Endothelial cell (in vitro differentiated cells): ENCODE results near the gene TMPRSS7. TPM values are rescaled to one million over a fixed set of nuclear protein-coding genes. Genes with fewer than 3 reads are reported as not detected.

Experiments
- DNase-seq: peaks from one replicate; pipeline ENCODE4 v3.0.0; 2021; ENCODE audit warnings: low spot score
- H3K27ac Mint-ChIP-seq: one replicate; pipeline ENCODE4 v1.8.0; 2021; ENCODE audit warnings: mixed read lengths, inconsistent platforms; ENCODE audit not compliant: unreplicated experiment
- H3K27me3 Mint-ChIP-seq: one replicate; pipeline ENCODE4 v1.8.0; 2021; ENCODE audit warnings: mild to moderate bottlenecking, moderate library complexity, mixed read lengths, inconsistent platforms; ENCODE audit not compliant: unreplicated experiment
- H3K36me3 Mint-ChIP-seq: one replicate; pipeline ENCODE4 v1.8.0; 2021; ENCODE audit warnings: mild to moderate bottlenecking, low read depth, mixed read lengths, inconsistent platforms; ENCODE audit not compliant: unreplicated experiment
- H3K4me1 Mint-ChIP-seq: one replicate; pipeline ENCODE4 v1.8.0; 2021; ENCODE audit warnings: mild to moderate bottlenecking, mixed read lengths, inconsistent platforms; ENCODE audit not compliant: unreplicated experiment
- H3K4me3 Mint-ChIP-seq: one replicate; pipeline ENCODE4 v1.8.0; 2021; ENCODE audit warnings: mild to moderate bottlenecking, mixed read lengths, inconsistent platforms; ENCODE audit not compliant: unreplicated experiment
- H3K9me3 Mint-ChIP-seq: one replicate; pipeline ENCODE4 v1.8.0; 2021; ENCODE audit warnings: mixed read lengths, inconsistent platforms; ENCODE audit not compliant: unreplicated experiment
- total RNA-seq: library from RNA; stranded (reverse); fragmentation: NEBNext Ultra II Directional; extraction: Animal tissue kit (Norgen Biotek cat#: 25700); gene quantifications from one replicate; pipeline ENCODE4 v1.2.1, GENCODE V29; 2021; ENCODE audit not compliant: unreplicated experiment
- TF ChIP-seq, protein P1 (sequence below): fragments of 200-600 bp; sonication (generic); IDR thresholded peaks from one replicate; pipeline ENCODE4 v1.5.0; 2021; ENCODE audit warnings: antibody characterized with exemption; ENCODE audit not compliant: unreplicated experiment

The TMPRSS7 gene
- total RNA-seq, 1 donor from 2014 or later: not detected

DNA sequence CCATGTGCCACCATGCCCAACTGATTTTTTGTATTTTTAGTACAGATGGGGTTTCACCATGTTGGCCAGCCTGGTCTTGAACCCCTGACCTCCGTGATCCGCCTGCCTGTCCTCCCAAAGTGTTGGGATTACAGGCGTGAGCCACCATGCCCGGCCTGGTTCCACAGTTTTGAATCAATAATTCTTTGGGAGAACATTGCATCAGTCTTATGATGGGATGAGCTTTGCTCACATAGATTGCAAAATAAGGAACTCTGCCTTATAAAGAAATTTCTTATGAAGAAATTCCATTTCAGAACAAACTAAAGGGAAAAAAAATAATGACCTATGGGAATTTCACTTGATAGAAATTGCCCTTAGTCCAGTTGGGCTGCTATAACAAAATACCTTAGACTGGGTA lies 15.8 kb upstream of the TMPRSS7 start:
- Mint-ChIP-seq H3K4me1 (no peaks in the 10 kb centered on the region), H3K27ac (no peak overlapping the region), H3K27me3 (peaks cover 4% of the 10 kb centered on the region), H3K4me3 (no peak overlapping the region), H3K36me3 (no peaks in the 10 kb centered on the region), H3K9me3 (no peaks in the 10 kb centered on the region)
- DNase-seq: no peak
- TF ChIP-seq, protein P1, sequence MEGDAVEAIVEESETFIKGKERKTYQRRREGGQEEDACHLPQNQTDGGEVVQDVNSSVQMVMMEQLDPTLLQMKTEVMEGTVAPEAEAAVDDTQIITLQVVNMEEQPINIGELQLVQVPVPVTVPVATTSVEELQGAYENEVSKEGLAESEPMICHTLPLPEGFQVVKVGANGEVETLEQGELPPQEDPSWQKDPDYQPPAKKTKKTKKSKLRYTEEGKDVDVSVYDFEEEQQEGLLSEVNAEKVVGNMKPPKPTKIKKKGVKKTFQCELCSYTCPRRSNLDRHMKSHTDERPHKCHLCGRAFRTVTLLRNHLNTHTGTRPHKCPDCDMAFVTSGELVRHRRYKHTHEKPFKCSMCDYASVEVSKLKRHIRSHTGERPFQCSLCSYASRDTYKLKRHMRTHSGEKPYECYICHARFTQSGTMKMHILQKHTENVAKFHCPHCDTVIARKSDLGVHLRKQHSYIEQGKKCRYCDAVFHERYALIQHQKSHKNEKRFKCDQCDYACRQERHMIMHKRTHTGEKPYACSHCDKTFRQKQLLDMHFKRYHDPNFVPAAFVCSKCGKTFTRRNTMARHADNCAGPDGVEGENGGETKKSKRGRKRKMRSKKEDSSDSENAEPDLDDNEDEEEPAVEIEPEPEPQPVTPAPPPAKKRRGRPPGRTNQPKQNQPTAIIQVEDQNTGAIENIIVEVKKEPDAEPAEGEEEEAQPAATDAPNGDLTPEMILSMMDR: no peak

DNA sequence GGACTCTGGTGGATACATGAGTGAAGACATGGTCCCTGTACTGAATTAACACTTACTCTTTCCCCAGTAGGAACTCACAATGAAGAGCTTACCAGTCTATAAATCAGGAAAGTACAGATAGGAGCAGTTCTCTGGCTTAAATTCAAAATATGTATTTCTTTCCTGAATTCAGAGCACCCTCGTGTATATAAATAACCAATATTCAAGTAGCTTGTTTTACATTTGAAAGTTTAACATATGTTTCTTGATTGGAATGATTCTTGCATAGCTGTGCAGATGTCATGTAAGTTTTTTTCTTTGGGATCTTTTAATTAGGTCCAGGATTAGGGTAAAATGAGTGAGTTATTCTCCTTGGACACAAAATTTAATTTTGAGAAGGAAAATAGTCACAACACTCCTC lies 14.8 kb upstream of the TMPRSS7 start:
- H3K27me3 Mint-ChIP-seq: peaks cover 4% of the 10 kb centered on the region
- H3K4me3 Mint-ChIP-seq: no peak overlapping the region
- no peaks in the 10 kb centered on the region for H3K4me1 Mint-ChIP-seq
- H3K9me3 Mint-ChIP-seq: no peaks in the 10 kb centered on the region
- TF ChIP-seq, protein P1: no peak
- DNase-seq: no peak
- no peak overlapping the region for H3K27ac Mint-ChIP-seq
- H3K36me3 Mint-ChIP-seq: no peaks in the 10 kb centered on the region

GRCh38 chr3:112020674-112021085 lies 13.9 kb upstream of the TMPRSS7 start:
- no peak overlapping the region for H3K27ac Mint-ChIP-seq
- H3K36me3 Mint-ChIP-seq: no peaks in the 10 kb centered on the region
- H3K4me1 Mint-ChIP-seq: no peaks in the 10 kb centered on the region
- TF ChIP-seq, protein P1: no peak
- no peak for DNase-seq
- no peak overlapping the region for H3K4me3 Mint-ChIP-seq
- H3K9me3 Mint-ChIP-seq: no peaks in the 10 kb centered on the region
- peaks cover 4% of the 10 kb centered on the region for H3K27me3 Mint-ChIP-seq

- Mint-ChIP-seq H3K4me3 (no peak overlapping the region), H3K27me3 (no peaks in the 10 kb centered on the region), H3K27ac (no peak overlapping the region), H3K9me3 (no peaks in the 10 kb centered on the region), H3K4me1 (no peaks in the 10 kb centered on the region), H3K36me3 (no peaks in the 10 kb centered on the region)
- TF ChIP-seq, protein P1: no peak
- no peak for DNase-seq
Observed at GRCh38 chr3:112027142-112027541, 7.4 kb upstream of the TMPRSS7 start.

DNA sequence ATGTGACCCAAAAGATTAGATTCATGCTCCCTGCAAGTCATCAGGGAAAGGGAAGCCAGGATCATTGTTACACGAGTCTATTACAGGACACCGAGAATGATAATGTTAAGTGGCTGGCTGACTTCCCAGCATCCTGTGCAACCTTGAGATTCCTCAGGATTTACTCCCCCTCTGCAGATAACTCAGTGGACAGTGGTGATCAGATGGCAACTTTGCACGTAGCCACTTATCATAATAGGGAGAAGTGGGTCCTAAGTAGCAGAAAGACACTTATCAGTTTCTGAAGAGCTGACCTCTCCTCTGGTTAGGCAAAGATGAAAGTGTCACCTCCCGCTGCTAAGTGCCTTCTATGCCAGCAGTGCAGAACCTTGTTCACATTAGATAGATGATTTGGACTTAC lies 6.7 kb upstream of the TMPRSS7 start:
- TF ChIP-seq, protein P1: no peak
- no peak for DNase-seq
- H3K9me3 Mint-ChIP-seq: no peaks in the 10 kb centered on the region
- no peaks in the 10 kb centered on the region for H3K36me3 Mint-ChIP-seq
- H3K4me3 Mint-ChIP-seq: no peak overlapping the region
- no peaks in the 10 kb centered on the region for H3K27me3 Mint-ChIP-seq
- H3K27ac Mint-ChIP-seq: no peak overlapping the region
- no peaks in the 10 kb centered on the region for H3K4me1 Mint-ChIP-seq
